GM18858 (cell line): Measurements from ENCODE around the gene TRPM3.
"Not testable (repeated sequence)": the region's sequence is repeated elsewhere in the genome, so short reads cannot be mapped to it uniquely, and the experiment has no call there.

Experiments
- ATAC-seq: cut with Tn5 transposase; IDR thresholded peaks from one replicate; pipeline ENCODE4 v1.9.1; 2021; ENCODE audit not compliant: unreplicated experiment

TRPM3 gene

GRCh38 chr9:70677055-70677735 is 444.2 kb downstream of the TRPM3 start:
- no peak for ATAC-seq

- ATAC-seq: no peak
These were observed 445.5 kb downstream of the TRPM3 start for GRCh38 chr9:70675868-70676370.

- ATAC-seq: no peak
These were observed 447.6 kb downstream of the TRPM3 start for GRCh38 chr9:70673844-70674243.

GRCh38 chr9:70672161-70672649 is 449.2 kb downstream of the TRPM3 start:
- no peak for ATAC-seq

- no peak for ATAC-seq
These were observed 452.7 kb downstream of the TRPM3 start for GRCh38 chr9:70668751-70669150.

GRCh38 chr9:70658765-70659164 is 462.7 kb downstream of the TRPM3 start:
- ATAC-seq: no peak

- ATAC-seq: no peak
These were observed 465.1 kb downstream of the TRPM3 start for GRCh38 chr9:70656281-70656680.

- ATAC-seq: no peak
These were observed 467.3 kb downstream of the TRPM3 start for GRCh38 chr9:70654144-70654543.

GRCh38 chr9:70644627-70645026 is 476.8 kb downstream of the TRPM3 start:
- ATAC-seq: not testable (repeated sequence)

GRCh38 chr9:70642341-70642740 is 479.1 kb downstream of the TRPM3 start:
- ATAC-seq: no peak

GRCh38 chr9:70641631-70642030 is 479.8 kb downstream of the TRPM3 start:
- no peak for ATAC-seq

GRCh38 chr9:70641031-70641430 is 480.4 kb downstream of the TRPM3 start:
- ATAC-seq: no peak

GRCh38 chr9:70639853-70640814 is 481.3 kb downstream of the TRPM3 start:
- ATAC-seq: no peak

GRCh38 chr9:70635790-70636189 is 485.6 kb downstream of the TRPM3 start:
- ATAC-seq: no peak

- ATAC-seq: no peak
These were observed 486.7 kb downstream of the TRPM3 start for GRCh38 chr9:70634696-70635095.

GRCh38 chr9:70630971-70631370 is 490.4 kb downstream of the TRPM3 start:
- ATAC-seq: no peak

- not testable (repeated sequence) for ATAC-seq
These were observed 492.2 kb downstream of the TRPM3 start for GRCh38 chr9:70629080-70629685.

- no peak for ATAC-seq
These were observed 496.3 kb downstream of the TRPM3 start for GRCh38 chr9:70625078-70625477.

GRCh38 chr9:70618784-70619183 is 502.6 kb downstream of the TRPM3 start:
- no peak for ATAC-seq

GRCh38 chr9:70617033-70617828 is 504.2 kb downstream of the TRPM3 start:
- no peak for ATAC-seq
